GM12872 (cell line): Measurements from ENCODE around the gene CCDC85A.

ENCODE experiments used
- TF ChIP-seq, protein P1 (sequence below): IDR thresholded peaks from 3 replicates; pipeline ENCODE4 v1.5.1; 2011; ENCODE audit warnings: low read depth, mild to moderate bottlenecking, low read length, moderate library complexity; ENCODE audit not compliant: insufficient read depth

The CCDC85A gene

DNA sequence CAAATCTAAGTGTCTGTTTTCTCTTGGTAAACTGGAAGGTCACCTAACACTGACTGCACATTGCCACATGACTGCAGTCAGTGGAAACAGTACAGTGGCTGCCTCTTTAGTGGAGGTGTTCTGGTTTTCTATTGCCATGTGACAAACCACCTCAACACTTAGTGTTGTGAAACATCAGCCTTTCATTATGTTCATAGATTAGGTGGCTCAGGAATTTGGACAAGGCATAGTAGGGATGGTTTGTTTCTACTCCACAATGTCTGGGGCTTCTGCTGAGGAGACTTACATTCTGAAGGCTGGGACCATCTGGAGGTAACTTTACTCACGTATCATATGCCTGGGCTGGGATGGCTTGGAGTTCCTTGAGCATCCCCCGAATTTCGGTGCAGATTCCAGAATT, 26.5 kb downstream of the CCDC85A start:
- TF ChIP-seq, protein P1, sequence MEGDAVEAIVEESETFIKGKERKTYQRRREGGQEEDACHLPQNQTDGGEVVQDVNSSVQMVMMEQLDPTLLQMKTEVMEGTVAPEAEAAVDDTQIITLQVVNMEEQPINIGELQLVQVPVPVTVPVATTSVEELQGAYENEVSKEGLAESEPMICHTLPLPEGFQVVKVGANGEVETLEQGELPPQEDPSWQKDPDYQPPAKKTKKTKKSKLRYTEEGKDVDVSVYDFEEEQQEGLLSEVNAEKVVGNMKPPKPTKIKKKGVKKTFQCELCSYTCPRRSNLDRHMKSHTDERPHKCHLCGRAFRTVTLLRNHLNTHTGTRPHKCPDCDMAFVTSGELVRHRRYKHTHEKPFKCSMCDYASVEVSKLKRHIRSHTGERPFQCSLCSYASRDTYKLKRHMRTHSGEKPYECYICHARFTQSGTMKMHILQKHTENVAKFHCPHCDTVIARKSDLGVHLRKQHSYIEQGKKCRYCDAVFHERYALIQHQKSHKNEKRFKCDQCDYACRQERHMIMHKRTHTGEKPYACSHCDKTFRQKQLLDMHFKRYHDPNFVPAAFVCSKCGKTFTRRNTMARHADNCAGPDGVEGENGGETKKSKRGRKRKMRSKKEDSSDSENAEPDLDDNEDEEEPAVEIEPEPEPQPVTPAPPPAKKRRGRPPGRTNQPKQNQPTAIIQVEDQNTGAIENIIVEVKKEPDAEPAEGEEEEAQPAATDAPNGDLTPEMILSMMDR, result no peak

DNA sequence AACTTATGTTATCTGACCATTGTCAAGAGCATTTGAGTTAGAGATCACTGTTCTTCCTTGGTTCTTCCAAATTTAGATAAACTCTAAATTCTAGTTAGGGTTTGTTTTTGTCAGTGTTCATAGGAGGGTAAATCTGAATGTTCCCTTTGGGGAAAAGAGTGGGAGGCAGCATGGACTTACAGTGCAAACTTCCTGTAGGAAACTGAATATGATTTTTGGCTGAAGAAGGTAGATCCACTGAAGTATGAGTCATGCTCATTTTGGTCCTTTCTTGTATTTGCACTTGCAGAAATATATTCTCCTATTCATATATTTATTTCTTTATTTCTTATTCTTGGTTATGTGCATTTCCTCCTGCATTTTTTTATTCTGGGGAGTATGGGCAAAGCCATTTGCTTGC, 27.3 kb downstream of the CCDC85A start:
- TF ChIP-seq, protein P1, result no peak

DNA sequence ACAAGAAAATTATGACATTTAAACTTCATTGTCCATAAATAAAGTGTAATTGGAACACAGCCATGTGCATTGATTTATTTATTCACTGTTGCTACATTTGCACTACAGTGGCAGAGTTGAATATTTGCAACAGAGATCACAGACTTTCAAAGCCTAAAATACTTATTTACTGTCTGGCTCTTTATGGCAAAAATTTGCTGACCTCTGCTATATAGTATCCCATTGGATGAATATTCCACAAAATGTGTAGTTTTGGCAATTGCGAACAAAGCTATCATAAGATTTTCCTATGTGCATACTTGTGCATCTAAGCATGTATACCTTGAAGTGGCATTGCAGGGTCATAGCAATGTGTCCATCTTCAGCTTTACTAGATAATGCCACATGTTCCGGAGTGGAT, 32.1 kb downstream of the CCDC85A start:
- TF ChIP-seq, protein P1, result no peak

DNA sequence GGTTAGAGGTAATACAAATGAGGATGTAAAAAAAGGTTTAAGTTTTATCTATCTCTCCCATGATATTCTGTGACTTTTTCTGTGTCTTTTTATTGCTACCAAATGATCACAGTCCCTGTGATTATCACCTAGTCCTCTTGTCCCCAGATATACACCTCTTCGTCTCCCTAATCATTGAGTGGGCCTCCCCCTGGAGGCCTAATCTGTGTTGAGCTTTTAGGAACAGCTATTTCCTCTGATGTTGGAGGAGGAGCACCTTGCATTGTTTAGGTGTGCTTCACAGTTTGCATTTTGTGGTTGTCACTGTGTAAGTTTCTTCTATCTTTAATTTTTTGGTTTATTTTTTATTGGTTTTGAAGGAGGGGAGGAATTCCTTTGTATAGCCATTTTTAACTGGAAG, 33.3 kb downstream of the CCDC85A start:
- TF ChIP-seq, protein P1, result no peak

DNA sequence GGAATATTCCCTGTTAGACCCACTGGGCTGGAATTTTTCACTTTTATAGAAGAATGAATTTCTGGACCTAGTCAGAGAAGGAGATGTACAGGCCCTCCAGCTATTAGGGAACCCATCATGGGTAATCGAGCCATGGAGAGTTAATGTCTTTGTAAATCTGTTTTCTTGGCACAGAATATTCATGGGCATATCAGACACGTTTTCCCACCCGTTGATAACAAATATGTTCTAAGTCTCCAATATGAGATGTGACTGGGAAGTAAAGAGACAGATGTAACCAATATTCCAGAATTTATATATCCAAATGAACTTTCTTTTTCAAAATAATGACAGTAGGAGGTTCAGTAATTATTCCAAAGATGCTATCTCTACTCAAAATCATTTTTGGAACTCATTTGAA, 38.7 kb downstream of the CCDC85A start:
- TF ChIP-seq, protein P1, result no peak

DNA sequence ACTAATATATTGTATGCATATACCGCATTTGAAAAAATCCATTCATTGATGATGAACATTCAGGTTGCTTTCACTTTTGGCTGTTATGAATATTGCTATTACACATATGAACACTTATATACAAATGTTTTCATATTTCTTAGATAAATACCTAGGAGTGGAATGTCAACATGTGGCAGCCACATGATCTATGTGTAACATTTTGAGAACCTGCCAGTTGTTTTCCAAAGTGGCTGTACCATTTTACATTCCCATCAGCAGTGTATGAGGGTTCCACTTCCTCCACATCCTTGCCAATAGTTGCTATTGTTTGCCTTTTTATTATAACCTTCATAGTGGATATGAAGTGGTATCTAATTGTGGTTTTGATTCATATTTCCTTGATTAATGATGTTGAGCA, 40.5 kb downstream of the CCDC85A start:
- TF ChIP-seq, protein P1, result no peak

DNA sequence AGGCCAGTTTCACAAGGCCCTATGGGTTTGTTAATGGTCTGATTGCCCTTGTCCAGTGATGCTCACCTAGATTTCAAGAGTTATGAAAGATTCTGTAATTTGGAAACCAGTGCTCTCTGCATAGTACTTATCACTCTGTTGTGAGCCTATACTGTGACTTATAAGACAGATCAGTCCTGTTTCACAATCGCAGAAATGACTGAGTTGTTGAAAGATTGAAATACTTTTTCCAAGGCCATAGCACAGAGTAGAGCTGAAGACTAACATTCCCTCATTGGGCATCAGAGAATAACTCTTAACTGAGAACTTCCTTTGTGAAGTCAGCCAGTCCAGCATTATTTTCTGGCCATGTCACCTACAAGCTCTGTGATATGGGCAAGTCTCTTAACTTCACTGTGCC, 44.0 kb downstream of the CCDC85A start:
- TF ChIP-seq, protein P1, result no peak

DNA sequence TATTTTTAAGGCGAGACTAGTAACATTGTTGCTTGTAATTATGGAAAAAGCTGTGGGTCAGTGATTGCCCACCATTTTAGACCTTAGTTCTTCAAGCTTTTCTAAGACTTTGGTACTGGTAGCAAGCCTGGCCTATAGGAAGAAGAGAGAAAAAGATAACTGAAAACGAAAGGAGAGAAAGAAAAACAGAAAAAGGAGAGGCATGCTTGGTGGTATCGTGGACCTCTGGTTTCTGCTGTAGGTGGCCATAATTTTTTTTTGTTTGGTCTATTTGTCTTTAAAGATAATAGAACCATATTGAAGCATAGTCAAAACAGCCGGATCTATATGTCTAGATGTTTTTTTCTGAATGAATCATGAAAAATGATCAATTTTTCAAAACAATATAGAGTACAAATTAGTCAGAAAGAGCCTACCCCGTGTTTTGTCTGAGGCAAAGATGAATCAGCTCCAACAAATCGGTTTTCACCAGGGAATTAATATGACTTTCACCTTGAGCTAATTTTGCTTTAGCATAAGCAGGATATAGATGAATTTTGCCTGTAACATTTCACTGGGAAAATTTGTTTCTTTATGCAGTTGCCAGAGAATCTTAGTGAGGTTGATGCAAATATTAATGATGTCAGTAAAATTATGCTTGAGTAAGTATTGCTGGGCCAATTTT, 45.7 kb downstream of the CCDC85A start:
- TF ChIP-seq, protein P1, result no peak
